ENCODE results near the gene ABHD10.

ABHD10 gene

DNA sequence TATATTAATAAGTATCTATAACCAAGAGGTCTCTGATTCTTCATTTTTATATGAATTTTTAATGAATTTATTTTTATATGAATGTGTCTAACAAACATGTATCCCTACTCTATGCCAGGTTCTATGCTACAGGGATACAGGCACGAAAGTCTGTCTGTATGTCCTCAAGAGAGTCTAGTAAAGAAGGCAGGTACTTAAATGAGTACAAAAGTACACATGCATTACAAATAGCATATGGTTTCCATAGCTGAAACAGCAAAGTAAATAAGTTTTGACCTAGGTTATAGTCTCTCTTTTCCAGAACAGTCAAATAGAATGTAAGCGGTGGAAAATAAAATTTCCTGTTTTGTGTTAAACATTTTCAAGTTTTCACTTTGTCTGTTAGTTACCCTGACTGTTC lies 13.3 kb upstream of the ABHD10 start:
- no peak for DNase-seq (ENCODE audit: low spot score)

DNA sequence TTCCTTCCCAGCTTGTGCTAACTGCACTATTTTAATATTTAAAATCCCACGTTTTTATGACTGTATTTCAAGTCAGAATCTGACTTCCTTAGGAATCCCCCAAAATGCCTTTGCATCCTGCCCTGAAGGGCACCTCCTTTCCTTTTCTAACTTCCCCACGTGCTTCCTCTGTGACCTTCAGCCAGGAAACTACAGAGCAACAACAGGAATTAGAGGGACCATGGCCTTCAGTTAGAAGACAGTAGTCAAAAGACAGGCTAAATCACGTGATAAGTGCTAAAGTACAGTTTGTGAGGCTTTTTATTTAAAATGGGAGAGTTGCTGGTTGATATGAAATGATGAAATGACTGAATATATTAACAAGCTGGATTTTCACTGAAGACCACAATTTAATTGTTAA lies 11.8 kb upstream of the ABHD10 start:
- DNase-seq (ENCODE audit: low spot score), result no peak

DNA sequence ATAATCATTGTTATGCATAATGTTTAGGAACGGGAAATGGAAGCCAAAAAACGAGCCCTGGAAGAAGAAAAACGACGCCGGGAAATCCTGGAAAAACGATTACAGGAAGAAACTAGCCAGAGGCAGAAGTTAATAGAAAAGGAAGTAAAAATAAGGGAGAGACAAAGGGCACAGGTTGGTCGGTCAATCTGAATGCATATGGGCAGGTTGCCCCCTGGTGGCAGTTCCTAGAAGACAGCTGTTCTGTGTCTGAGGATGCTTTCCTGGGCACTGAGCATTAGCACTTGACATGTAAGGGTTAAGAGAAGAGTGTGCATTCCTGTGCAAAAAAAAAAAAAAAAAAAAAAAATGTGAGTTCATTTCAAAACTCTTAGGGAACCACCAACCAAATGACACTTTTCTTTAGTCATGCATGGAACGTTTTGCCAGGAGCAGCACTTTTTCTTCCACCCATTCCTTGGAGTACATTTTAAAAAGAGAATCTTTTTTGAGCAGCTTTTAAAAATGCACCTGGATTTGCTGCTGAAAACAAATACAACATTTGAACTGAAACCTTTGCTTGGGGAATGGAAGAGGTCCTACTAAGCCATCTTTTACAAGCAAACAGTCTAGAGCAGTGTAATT lies 11.1 kb upstream of the ABHD10 start:
- peak; percentile 59 for DNase-seq (ENCODE audit: low spot score)

DNA sequence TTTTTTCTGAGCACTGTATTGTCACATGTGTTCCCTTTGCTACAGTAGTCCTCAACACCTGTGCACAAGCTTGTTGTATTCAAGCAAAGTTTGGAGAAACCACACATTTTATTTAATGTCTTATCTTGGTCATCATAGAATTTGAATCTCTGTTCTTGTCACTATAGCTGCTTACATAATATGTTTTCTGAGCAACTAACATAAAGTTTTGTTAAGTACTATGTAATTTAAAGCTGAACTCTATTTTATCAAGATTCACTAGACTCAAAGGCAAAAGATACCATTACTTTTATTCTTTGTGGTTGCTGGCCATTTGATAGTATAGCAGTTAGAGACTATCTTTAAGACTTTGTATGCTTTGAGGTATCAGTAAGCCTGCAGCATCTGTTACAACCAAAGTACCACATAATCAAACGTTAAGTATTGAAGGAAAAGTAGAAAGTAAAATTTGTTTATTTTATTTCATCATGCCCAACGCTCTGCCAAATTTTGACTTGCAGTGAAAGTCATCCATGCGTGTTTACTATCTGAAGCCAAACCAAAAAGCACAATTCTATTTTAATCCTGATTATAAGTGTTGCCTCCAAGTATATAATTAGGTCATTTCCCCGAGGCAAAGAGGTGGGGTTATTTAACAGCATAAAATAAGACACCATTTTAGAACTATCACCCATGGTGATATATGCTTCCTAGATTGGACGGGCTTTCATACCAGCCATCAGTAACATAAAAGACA lies 10.3 kb upstream of the ABHD10 start:
- DNase-seq (ENCODE audit: low spot score), result no peak

DNA sequence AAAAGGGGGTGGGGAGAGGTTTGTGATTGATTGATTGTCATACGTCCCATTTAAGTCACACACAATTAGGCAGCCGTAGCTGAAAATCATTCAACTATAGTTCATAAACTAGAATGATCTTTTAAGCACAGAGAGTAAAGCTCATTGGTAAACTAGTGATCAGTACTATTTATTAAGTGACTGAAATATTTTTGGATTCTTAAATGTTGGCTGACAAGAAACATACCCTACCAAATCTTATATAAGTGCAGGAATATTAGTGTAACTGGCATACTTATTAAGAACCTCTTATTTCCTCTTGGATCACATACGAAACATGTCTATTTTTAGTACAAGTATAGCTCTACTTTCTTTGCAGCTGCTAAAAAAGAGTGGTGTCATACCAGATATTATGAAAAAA lies 8.4 kb upstream of the ABHD10 start:
- DNase-seq (ENCODE audit: low spot score), result no peak

DNA sequence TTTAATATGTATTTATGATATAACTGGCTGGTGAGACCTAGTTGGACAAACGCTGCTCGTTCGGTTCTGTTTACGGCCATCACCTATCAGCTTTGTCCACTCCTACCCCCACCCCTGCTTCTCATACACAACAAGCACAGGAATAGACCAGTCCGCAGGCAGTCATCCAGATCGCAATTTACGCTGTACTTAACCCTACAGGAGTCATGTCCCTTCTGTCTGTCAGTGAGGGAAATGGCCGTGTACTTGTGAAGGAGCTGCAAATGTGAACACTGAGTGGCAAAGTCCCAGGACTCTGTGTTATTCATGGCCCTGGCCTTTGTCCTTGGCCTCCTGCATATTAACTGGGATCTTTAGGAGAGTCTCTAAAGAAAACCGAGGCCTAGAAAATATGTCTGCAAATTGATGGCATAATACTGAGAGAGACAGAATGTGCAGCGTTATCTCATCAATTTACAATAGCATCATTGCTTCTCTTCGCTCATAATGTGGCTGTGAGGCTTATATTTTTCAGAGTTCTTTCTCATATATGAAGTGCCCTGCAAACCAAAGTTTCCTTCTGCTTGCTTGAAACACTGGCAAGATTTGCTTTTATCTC lies 7.2 kb upstream of the ABHD10 start:
- no peak for DNase-seq (ENCODE audit: low spot score)

DNA sequence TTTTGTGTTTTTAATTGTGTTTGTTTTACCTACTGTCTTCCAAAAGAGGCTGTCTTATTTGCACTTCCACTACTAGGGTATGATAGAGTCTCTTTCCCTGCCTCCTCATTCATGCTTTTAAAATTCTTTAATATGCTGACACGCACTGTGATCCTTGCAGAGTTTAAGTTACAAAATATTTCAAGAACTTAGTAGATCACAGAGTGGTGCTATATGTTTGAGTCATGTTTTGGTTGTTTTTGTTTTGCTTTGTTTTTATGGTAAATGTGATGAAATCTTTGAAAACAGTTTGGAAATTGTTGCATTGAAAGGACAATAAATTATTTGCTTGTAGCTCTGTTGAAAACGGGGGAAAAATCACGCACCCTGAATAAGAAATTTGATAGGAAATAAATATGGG lies 5.9 kb upstream of the ABHD10 start:
- no peak for DNase-seq (ENCODE audit: low spot score)

DNA sequence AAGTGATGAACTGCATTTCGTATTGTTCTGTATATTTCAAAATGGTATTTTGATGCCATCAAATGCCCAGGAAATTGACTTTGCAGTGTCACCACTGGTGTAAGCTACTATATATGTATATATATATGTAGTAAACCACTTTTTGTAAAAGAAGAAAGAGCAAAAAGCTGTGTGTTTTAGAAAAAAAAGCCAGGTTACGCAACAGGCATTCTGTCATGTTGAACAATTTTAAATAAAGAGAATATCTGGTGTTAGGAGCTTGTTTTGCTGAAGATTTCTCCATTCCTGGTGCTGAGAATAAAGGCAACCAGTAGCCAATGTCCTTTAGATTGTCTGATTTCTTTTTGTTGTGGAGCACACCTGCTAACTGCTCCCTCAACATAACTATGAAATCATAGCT lies 3.7 kb upstream of the ABHD10 start:
- no peak for DNase-seq (ENCODE audit: low spot score)

DNA sequence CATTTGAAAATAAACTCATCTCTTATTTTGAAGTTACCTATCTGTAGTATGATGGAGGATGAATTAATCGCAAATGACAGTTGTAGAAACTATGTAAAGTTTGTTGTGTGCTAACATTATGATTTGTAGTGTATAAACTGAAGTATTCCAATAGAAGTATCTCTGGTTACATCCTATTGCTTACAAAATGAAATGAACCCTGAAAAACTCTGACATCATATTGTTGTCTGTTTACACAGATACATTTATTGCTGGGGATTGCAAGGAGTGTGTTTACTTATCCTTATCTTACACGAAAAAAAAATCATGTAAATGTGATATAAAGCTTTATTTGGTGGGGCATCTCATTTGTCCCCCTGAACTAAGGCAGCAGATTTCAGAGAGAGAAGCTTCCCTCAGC lies 2.6 kb upstream of the ABHD10 start:
- no peak for DNase-seq (ENCODE audit: low spot score)

DNA sequence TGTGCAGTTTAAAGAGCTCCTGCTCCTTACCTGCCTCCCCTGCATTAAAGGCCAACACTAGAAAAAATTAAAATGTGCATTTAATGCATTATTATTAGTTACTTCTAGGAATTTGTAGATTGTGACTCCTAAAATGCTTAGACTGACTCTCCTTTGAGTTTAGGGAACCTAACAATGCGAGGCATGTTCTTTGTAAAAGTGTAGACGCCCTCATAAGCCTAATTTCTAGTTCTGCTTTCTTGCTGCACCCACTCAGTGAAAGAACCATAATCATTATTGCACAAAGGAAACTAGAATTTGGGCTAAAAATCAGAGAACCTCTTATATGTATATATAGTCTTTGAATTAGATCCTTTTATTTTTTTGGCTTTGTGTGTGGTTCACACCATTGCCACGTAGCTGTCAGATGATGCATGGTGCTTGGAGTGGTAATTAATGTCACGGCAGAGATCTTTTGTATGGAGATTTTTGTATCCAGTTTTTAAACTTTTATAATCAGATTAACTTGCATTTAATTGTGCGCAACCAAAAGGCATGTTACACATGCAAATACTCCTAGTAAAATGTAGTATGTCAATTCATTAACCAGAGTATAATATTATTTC lies 710 bp downstream of the ABHD10 start:
- no peak for DNase-seq (ENCODE audit: low spot score)

DNA sequence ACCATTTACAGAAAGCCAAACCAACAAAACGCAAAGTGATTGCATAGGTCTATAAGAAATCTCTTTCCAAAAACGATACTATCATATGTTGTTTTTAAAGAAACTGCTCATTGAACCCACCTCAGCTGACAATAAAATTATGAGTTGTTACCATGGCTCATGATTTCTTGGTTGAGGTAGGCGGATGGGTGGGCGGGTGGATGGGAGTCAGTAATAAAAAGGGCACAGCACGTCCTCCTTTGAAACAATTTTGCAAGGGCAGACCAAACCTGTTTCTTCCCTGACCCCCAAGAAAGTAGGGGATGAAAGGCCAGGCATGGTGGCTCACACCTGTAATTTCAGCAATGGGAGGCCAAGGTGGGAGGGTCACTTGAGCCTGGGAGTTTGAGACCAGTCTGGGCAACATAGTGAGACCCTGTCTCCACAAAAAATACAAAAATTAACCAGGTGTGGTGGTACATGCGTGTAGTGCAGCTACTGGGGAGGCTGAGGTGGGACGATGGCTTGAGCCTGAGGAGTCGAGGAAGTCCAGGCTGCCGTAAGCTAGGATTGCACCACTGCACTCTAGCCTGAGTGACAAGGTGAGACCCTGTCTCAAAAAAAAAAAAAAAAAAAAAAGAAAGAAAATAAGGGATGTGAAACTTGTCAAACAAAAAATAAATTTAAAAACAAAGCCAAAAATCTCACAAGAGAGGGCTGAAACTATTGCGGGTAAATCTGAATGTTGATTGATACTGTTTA lies 2.1 kb downstream of the ABHD10 start:
- DNase-seq (ENCODE audit: low spot score), result no peak

DNA sequence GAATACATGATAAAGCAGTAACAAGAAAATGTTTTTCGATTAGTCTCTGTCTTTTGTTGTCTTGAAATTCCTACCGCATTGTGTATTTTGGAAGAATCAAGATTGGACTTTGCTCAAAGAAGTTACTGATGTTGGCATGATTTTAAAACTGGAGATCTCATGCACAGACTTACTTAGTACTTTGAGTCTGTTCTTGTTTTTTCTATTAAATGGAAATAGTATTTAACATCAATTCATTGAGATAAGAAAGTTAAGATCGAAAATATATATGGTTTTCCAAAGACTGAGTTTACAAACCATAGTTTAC lies 2.6 kb downstream of the ABHD10 start:
- DNase-seq (ENCODE audit: low spot score), result no peak

DNA sequence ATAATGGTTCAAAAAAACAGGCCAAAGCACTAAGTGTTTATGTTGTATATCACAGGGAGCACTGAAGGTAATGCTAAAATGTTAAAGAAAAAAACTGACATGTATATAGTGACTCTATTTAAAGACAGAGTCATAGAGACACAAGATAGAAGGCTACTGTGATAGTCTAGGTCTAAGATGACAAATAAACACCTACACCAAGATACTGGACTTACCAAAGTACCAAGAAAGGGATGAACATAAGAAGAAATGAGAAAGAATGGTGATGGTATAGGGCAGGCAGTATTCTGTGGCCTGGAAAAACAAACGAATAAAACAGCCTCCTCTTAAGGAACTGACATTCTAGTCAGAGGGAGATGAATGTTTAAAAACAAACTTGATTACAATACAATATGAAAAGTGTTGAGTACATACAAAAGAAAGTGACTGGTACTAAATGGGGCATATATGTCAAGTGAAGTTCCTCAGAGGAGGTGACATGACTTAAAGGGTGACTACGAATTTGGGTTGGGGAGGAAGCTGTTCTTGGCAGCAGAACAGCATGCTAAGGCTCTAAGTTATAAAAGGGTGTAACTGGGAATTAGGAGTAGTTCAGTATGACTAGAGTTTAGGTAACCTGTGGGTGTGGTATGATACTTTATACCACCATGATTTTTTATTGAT lies 5.9 kb downstream of the ABHD10 start:
- no peak for DNase-seq (ENCODE audit: low spot score)

DNA sequence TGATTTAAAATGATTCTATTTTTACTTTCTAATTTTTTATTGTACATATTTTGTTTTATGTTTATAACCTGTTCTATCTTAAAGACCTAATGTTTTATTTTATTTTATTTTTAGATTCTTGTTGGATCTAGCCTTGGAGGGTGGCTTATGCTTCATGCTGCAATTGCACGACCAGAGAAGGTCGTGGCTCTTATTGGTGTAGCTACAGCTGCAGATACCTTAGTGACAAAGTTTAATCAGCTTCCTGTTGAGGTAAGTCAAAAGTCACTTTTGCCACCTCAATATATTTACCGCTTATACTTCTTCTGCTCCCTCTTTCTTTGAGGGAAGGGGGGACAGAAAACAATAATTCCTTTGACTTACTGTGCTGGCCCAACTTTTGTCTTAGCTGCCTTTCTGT lies 8.0 kb downstream of the ABHD10 start:
- no peak for DNase-seq (ENCODE audit: low spot score)

DNA sequence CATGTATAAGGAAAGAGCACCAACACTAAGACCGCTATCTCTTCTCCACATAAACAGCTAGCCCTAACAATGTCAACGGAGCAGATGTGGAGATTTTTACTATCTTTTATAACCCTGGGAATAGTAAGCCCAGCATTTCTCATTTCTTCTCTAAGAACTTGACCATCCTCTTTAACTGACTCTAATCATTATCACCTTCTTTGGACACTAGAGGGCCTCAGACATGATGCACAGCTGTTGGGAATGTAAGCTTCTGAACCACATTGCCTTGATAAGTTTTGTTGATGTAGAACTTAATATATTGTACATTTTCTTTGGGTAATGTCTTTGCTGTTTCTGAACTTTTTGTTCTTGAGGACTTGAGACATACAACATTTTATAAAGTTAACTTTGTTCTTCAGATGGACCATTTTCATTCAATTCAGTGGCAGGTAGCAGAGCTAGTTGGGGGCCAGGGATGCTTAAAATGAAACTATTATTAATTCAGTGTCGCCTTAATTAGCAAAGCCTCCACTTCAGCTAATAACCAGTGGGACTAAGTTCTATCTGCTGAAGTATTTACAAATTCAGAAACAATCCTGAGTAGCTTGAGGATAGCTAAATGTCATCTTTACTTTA lies 10.3 kb downstream of the ABHD10 start:
- DNase-seq (ENCODE audit: low spot score), result peak; percentile 55

DNA sequence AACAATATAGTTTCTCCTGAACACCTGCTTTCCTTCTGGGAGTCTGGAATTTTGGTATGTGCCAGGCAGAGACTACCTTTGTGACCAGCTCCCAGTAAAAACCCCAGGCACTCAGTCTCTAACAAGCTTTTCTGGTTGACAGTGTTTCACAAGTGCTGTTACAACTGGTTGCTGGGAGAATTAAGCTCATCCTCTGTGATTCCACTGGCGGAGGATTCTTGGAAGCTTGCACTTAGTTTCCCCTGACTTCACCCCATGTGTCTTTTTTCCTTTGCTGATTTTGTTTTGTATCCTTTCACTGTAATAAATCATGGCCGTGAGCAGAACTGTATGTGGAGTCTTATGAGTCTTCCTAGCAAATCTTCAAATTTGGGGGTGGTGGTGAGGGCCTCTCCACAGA lies 14.2 kb downstream of the ABHD10 start:
- no peak for DNase-seq (ENCODE audit: low spot score)

DNA sequence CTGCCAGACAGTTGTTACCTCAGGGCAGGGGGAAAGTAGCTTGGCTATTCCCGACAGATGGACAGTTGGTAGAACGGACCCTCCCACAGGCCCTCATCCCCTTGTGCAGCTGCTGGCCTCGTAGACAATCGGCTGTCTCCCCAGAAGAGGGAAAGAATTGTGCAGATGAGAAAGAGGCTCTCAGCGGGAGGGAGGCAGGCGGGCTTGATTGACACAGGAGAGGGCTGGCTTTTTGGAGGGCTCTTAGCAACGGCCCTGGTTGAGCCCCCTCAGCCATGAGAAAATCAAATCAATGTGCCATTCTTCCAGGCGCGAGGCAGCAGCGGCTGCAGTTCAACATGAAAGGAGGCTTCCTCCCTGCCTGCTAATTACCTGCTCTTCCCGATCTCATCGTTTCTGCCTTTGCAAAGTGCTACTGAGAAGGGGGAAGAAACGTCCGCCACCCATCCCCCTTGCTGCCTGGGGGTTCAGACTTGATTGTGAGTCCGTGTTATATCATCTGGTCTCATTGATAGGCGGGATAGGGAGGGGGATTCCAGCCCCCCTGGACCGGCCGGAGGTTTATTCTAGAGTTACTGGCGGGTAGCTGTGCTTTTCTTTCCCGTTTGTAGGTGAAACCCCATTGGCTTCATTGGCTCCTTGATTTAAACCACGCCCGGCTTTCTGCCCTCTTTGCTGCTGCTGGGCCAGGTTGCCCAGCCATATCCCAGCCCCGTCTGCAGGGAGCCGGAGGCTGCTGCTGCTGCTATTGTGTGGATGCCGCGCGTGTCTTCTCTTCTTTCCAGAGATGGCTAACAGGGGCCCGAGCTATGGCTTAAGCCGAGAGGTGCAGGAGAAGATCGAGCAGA lies 20.0 kb downstream of the ABHD10 start, which contains the start of gene TAGLN3:
Gene TAGLN3, plus strand, starts transcription at position 287 of the 848 bp plus-strand sequence. Its CDS starts 501 bp downstream, at position 788.
- peak; percentile 62 for DNase-seq (ENCODE audit: low spot score)

DNA sequence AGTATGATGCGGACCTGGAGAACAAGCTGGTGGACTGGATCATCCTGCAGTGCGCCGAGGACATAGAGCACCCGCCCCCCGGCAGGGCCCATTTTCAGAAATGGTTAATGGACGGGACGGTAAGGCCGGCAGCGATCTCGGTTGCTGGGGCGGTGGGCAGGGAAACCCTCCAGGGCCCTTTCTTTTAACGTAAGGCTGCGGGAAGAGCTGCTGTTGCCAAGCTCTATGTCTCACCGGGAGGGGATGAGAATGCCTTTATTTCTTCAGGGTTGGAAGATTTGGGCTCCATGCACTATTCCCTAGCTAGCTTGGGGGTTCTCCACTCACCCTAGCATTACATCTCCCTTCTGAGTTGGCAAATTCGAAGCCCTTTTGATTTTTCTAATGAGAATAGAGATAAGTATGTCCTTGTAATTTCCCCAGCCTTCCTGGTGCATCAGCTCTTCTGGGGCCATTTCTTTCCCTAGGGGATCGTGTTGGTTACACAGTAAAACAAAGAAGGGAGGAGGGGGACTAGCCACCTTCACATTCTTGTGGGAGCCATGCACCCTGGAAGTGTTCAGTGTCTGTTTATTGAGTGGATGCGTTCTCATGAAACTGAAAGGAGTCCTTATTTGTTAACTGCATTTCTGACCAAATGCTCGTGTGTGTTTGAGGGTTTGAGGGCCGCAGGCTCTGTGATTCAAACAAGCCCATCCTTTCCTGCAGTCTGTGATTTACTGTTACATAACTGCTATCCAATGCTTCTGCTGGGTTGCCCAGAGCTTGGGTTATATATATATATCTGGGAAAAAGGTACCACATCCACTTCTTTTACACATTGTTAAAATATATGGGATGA lies 20.9 kb downstream of the ABHD10 start:
- DNase-seq (ENCODE audit: low spot score), result no peak

DNA sequence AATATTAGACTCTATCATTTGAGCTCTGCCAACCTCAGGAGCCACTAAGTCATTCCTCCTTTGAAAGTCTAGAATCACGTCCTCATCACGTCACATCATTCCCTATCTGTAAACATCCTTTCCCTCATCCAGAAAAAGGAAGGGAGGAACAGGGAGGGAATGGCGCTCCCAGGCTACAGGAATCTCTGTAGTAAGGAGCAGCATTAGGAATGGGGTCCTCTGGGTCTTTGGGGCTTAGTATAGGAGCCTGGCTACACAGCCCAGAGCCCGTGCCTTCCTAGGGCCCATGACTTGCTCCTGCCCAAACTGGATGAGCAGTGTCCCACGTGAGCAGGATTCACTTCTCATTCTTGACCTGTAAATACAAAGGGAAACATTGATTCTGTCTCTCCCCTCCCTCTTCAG lies 21.5 kb downstream of the ABHD10 start:
- no peak for DNase-seq (ENCODE audit: low spot score)

DNA sequence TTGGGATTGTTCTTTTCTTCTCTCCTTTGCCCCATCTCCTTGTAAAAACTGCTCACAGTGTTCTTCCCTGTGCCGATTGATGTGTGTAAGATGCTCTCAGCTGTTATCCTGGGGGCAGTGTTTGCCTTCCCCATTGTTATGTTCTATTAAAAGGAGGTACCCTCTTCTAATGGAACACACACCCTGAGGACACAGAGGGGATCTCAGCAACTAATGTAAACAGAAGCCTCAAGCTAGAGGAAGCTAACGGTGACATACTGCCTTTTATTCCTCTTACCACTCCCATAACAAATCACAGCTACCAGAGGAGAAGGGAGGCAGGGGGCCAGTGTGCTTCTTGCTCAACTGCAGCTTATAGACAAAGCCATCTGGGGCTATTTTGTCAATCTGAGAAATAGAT lies 22.1 kb downstream of the ABHD10 start:
- DNase-seq (ENCODE audit: low spot score), result no peak
